ENCODE results near the gene INPP5E.

DNA sequence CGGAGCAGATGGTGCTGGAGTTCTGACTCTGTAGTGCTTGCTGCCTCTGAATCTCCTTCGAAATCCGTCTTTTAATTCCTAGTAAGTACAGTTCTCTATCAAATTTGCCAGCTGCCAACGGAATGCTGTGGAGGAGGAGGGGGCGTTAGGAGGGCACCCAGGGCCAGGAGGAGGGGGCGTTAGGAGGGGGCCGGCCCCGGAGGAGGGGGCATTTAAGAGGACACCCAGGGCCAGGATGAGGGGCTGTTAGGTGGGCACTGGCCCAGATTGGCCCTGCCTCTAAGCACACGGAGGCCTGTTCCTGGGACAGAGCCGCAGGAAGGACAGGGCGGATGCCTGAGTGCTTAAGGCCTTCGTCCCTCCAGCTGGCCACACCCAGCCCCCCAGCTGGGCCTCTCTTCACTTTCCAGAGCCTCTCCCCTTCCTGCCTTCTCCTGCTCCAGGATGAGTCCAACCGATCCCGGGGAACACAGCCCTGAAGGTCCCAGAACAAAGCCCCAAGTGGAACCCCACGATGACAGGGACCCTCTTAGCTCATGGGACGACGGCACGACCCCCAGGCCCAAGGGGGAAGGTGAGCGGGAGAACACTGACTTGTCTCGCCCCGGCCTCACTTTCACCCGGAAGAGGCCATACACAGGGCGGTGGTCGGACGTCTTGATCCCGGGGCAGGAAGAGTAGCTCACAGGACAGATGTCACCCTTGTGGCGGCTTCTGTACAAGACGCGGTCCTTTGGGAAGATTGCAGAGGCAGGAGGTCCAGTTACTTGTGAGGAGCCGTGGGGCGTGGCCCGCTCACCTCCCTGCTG is 9.8 kb downstream of the INPP5E start:
- TF ChIP-seq POLR2AphosphoS5 (IDR thresholded peaks at IDR 0.05; ENCODE audit: low read depth, low read length) (no peak), POLR2A (IDR thresholded peaks at IDR 0.05; ENCODE audit: low read depth, low read length) (no peak)
